ENCODE results near the gene PIGK.

Gene PIGK

GRCh38 chr1:77057994-77058585 is 161.1 kb downstream of the PIGK start:
- no peak for DNase-seq
- no peak for TF ChIP-seq CTCF (IDR thresholded peaks at IDR 0.05; ENCODE audit: low read depth, low read length, missing control alignments)
- in situ Hi-C loops (cut with HindIII; ENCODE audit: low pct_ligation_motif_present, low sequenced_read_pairs) = no loop called here
- no peaks in the 10 kb centered on the region for H3K27me3 ChIP-seq (replicated peaks)
- no peak overlapping the region for H3K4me3 ChIP-seq (ENCODE audit: low read depth, low read length)
- H3K27ac ChIP-seq = no peak overlapping the region
- no peaks in the 10 kb centered on the region for H3K36me3 ChIP-seq (replicated peaks)

GRCh38 chr1:77056525-77056924 is 162.7 kb downstream of the PIGK start:
- Histone ChIP-seq H3K27ac (no peak overlapping the region), H3K36me3 (replicated peaks) (no peaks in the 10 kb centered on the region), H3K4me3 (ENCODE audit: low read depth, low read length) (no peak overlapping the region), H3K27me3 (replicated peaks) (no peaks in the 10 kb centered on the region)
- in situ Hi-C loops (cut with HindIII; ENCODE audit: low pct_ligation_motif_present, low sequenced_read_pairs) = no loop called here
- no peak for DNase-seq
- no peak for TF ChIP-seq CTCF (IDR thresholded peaks at IDR 0.05; ENCODE audit: low read depth, low read length, missing control alignments)

GRCh38 chr1:77051425-77051824 is 167.8 kb downstream of the PIGK start:
- no peak for TF ChIP-seq CTCF (IDR thresholded peaks at IDR 0.05; ENCODE audit: low read depth, low read length, missing control alignments)

GRCh38 chr1:77048615-77049005 is 170.6 kb downstream of the PIGK start:
- Histone ChIP-seq H3K27ac (no peak overlapping the region), H3K36me3 (replicated peaks) (no peaks in the 10 kb centered on the region), H3K4me3 (ENCODE audit: low read depth, low read length) (no peak overlapping the region), H3K27me3 (replicated peaks) (no peaks in the 10 kb centered on the region)
- no peak for DNase-seq
- in situ Hi-C loops (cut with HindIII; ENCODE audit: low pct_ligation_motif_present, low sequenced_read_pairs) = no loop called here
- TF ChIP-seq CTCF (IDR thresholded peaks at IDR 0.05; ENCODE audit: low read depth, low read length, missing control alignments) = no peak

More at GRCh38 chr1:77051425-77051824, 167.8 kb downstream of the PIGK start:
- Histone ChIP-seq H3K27ac (no peak overlapping the region), H3K36me3 (replicated peaks) (no peaks in the 10 kb centered on the region), H3K27me3 (replicated peaks) (no peaks in the 10 kb centered on the region), H3K4me3 (ENCODE audit: low read depth, low read length) (no peak overlapping the region)
- in situ Hi-C loops (cut with HindIII; ENCODE audit: low pct_ligation_motif_present, low sequenced_read_pairs) = no loop called here
- no peak for DNase-seq

GRCh38 chr1:77047978-77048614 is 171.1 kb downstream of the PIGK start:
- no peak for DNase-seq
- in situ Hi-C loops (cut with HindIII; ENCODE audit: low pct_ligation_motif_present, low sequenced_read_pairs) = no loop called here
- no peaks in the 10 kb centered on the region for H3K36me3 ChIP-seq (replicated peaks)

More at GRCh38 chr1:77047978-77048614, 171.1 kb downstream of the PIGK start:
- no peaks in the 10 kb centered on the region for H3K27me3 ChIP-seq (replicated peaks)
- H3K4me3 ChIP-seq (ENCODE audit: low read depth, low read length) = no peak overlapping the region
- TF ChIP-seq CTCF (IDR thresholded peaks at IDR 0.05; ENCODE audit: low read depth, low read length, missing control alignments) = no peak
- no peak overlapping the region for H3K27ac ChIP-seq
